Cardiac muscle cell (in vitro differentiated cells and primary cell): ENCODE measurements around the gene VPS41. TPM values are rescaled to one million over a fixed set of nuclear protein-coding genes. Genes with fewer than 3 reads are reported as not detected.
A peak's percentile ranks its signal among the peaks of the same experiment; 100 is the strongest.

ENCODE experiments used
- DNase-seq, 2 donors: peaks; one replicate each; pipeline versions ENCODE4 v3.0.0 to v3.0.0-alpha.2; 2010 to 2017; ENCODE audit warnings: low read depth in 1 of 2, low spot score in 1 of 2
- H3K27ac ChIP-seq: fragments of 200-600 bp; sonication (generic); 2 replicates; pipeline ENCODE4 v1.5.1; 2016
- H3K27me3 ChIP-seq: fragments of 200-600 bp; sonication (generic); 2 replicates; pipeline ENCODE4 v1.6.0; 2016; ENCODE audit warnings: control low read depth
- H3K36me3 ChIP-seq: fragments of 200-600 bp; sonication (generic); 2 replicates; pipeline ENCODE4 v1.5.1; 2016; ENCODE audit warnings: control low read depth
- H3K4me1 ChIP-seq: fragments of 200-600 bp; sonication (generic); 2 replicates; pipeline ENCODE4 v1.8.1; 2017; ENCODE audit warnings: low read depth, mild to moderate bottlenecking, mixed run types
- H3K4me3 ChIP-seq: fragments of 200-600 bp; sonication (generic); 2 replicates; pipeline ENCODE4 v1.5.1; 2016; ENCODE audit warnings: mild to moderate bottlenecking
- H3K9me3 ChIP-seq: fragments of 200-600 bp; sonication (generic); 2 replicates; pipeline ENCODE4 v1.5.1; 2017; ENCODE audit warnings: low read depth, mild to moderate bottlenecking, control low read depth
- CTCF ChIP-seq: IDR thresholded peaks from 2 replicates; pipeline ENCODE4 v1.5.1; 2012; ENCODE audit warnings: low read depth, mild to moderate bottlenecking, low read length
- polyA plus RNA-seq: library from polyadenylated mRNA; unstranded; fragments of >200 nt; fragmentation: Nextera tagmentation; extraction: Ambion mirVana; gene quantifications from 2 replicates; pipeline ENCODE4 v1.2.1, GENCODE V29; 2016
- total RNA-seq: library from RNA; depleted of rRNA; stranded (reverse); fragments of >200 nt; gene quantifications from 2 replicates; pipeline ENCODE4 v1.2.3, GENCODE V29; 2016

Gene VPS41
- total and polyA plus RNA-seq, 2 experiments from 2014 or later, result 31.3 to 73.7 TPM

GRCh38 chr7:38834357-38834756 is 74.6 kb downstream of the VPS41 start:
- DNase-seq, result no peak
- Histone ChIP-seq H3K4me3 (no peak overlapping the region), H3K27me3 (no peaks in the 10 kb centered on the region), H3K4me1 (peaks cover 13% of the 10 kb centered on the region), H3K9me3 (no peaks in the 10 kb centered on the region), H3K27ac (no peak overlapping the region), H3K36me3 (no peaks in the 10 kb centered on the region)
- TF ChIP-seq CTCF, result no peak

- DNase-seq, result no peak
- peak overlapping the region; percentile 71 for H3K27ac ChIP-seq
- no peak overlapping the region for H3K4me3 ChIP-seq
- H3K4me1 ChIP-seq, result peaks cover 13% of the 10 kb centered on the region
- H3K27me3 ChIP-seq, result no peaks in the 10 kb centered on the region
- TF ChIP-seq CTCF, result no peak
- no peaks in the 10 kb centered on the region for H3K9me3 ChIP-seq
- no peaks in the 10 kb centered on the region for H3K36me3 ChIP-seq
Measured at GRCh38 chr7:38833329-38833728, 75.7 kb downstream of the VPS41 start.

- DNase-seq, result no peak
- H3K4me3 ChIP-seq, result no peak overlapping the region
- no peaks in the 10 kb centered on the region for H3K9me3 ChIP-seq
- H3K27ac ChIP-seq, result peak overlapping the region; percentile 8
- TF ChIP-seq CTCF, result no peak
- no peaks in the 10 kb centered on the region for H3K36me3 ChIP-seq
- H3K27me3 ChIP-seq, result no peaks in the 10 kb centered on the region
- H3K4me1 ChIP-seq, result peaks cover 13% of the 10 kb centered on the region
Measured at GRCh38 chr7:38831259-38831996, 77.6 kb downstream of the VPS41 start.

GRCh38 chr7:38830826-38831225 is 78.2 kb downstream of the VPS41 start:
- Histone ChIP-seq H3K27me3 (no peaks in the 10 kb centered on the region), H3K9me3 (no peaks in the 10 kb centered on the region), H3K4me1 (peaks cover 18% of the 10 kb centered on the region), H3K27ac (no peak overlapping the region), H3K4me3 (no peak overlapping the region), H3K36me3 (no peaks in the 10 kb centered on the region)
- TF ChIP-seq CTCF, result no peak
- no peak for DNase-seq

GRCh38 chr7:38829488-38830165 is 79.4 kb downstream of the VPS41 start:
- TF ChIP-seq CTCF, result no peak

More at GRCh38 chr7:38829488-38830165, 79.4 kb downstream of the VPS41 start:
- no peaks in the 10 kb centered on the region for H3K36me3 ChIP-seq
- H3K9me3 ChIP-seq, result no peaks in the 10 kb centered on the region
- H3K4me3 ChIP-seq, result no peak overlapping the region
- H3K4me1 ChIP-seq, result peaks cover 25% of the 10 kb centered on the region
- no peak overlapping the region for H3K27ac ChIP-seq
- no peak for DNase-seq
- H3K27me3 ChIP-seq, result no peaks in the 10 kb centered on the region
